ENCODE results near the gene PAPOLA.

Gene PAPOLA

DNA sequence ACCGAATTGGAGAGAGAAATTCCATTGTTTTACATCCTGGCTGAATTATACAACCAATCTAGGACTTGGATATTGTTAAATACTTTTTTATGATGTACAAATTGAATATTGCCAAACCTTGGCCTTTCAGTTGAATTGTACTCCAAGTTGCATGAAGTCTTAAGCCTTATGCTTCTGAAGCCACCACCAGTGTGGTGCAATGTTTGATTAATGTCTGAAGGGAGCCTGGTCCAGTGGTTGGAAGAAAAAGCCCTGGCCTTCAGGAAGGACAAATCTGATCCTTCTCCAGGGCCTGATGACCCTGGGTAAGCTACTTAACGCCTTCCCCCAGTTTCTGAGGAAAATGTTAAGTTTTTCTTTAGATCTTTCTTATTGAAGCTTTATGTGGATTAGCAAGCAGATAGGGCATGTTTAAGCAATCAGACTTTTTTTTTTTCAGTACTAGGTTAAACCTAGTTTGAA lies 72.0 kb downstream of the PAPOLA start:
- H3K4me2 ChIP-seq (ENCODE audit: low read depth, low read length, poor library complexity, severe bottlenecking) = no peak overlapping the region
- H3K9me2 ChIP-seq (replicated peaks; ENCODE audit: insufficient read depth, low read length) = no peaks in the 10 kb centered on the region
- no peaks in the 10 kb centered on the region for H3K9me3 ChIP-seq (ENCODE audit: insufficient read depth, low read length)
- no peak overlapping the region for H3K4me3 ChIP-seq (ENCODE audit: insufficient read depth, low read length, poor library complexity, severe bottlenecking)
- H3F3A ChIP-seq (ENCODE audit: insufficient read depth) = 0 out of 2 replicates have a peak, but pooled peaks cover 4% of the 10 kb centered on the region
- H3K27ac ChIP-seq (ENCODE audit: low read depth, low read length) = no peak overlapping the region
- H4K20me1 ChIP-seq (ENCODE audit: low read depth, low read length) = no peaks in the 10 kb centered on the region
- TF ChIP-seq, protein P1, sequence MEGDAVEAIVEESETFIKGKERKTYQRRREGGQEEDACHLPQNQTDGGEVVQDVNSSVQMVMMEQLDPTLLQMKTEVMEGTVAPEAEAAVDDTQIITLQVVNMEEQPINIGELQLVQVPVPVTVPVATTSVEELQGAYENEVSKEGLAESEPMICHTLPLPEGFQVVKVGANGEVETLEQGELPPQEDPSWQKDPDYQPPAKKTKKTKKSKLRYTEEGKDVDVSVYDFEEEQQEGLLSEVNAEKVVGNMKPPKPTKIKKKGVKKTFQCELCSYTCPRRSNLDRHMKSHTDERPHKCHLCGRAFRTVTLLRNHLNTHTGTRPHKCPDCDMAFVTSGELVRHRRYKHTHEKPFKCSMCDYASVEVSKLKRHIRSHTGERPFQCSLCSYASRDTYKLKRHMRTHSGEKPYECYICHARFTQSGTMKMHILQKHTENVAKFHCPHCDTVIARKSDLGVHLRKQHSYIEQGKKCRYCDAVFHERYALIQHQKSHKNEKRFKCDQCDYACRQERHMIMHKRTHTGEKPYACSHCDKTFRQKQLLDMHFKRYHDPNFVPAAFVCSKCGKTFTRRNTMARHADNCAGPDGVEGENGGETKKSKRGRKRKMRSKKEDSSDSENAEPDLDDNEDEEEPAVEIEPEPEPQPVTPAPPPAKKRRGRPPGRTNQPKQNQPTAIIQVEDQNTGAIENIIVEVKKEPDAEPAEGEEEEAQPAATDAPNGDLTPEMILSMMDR (IDR thresholded peaks at IDR 0.05; ENCODE audit: insufficient read depth, low read length, poor library complexity, severe bottlenecking) = no peak
- no peak for TF ChIP-seq EZH2phosphoT487 (conservative IDR thresholded peaks at IDR 0.05; ENCODE audit: low read length)
- no peaks in the 10 kb centered on the region; the same call in 1 of the 2 replicates for H3K36me3 ChIP-seq (ENCODE audit: low read length)
- H3K79me2 ChIP-seq (ENCODE audit: insufficient read depth, low read length) = no peaks in the 10 kb centered on the region
- no peaks in the 10 kb centered on the region for H3K27me3 ChIP-seq (ENCODE audit: low read length)
- no peak overlapping the region for H2AFZ ChIP-seq (ENCODE audit: low read depth, low read length, severe bottlenecking)
- no peak overlapping the region for H3K9ac ChIP-seq (ENCODE audit: low read length)

DNA sequence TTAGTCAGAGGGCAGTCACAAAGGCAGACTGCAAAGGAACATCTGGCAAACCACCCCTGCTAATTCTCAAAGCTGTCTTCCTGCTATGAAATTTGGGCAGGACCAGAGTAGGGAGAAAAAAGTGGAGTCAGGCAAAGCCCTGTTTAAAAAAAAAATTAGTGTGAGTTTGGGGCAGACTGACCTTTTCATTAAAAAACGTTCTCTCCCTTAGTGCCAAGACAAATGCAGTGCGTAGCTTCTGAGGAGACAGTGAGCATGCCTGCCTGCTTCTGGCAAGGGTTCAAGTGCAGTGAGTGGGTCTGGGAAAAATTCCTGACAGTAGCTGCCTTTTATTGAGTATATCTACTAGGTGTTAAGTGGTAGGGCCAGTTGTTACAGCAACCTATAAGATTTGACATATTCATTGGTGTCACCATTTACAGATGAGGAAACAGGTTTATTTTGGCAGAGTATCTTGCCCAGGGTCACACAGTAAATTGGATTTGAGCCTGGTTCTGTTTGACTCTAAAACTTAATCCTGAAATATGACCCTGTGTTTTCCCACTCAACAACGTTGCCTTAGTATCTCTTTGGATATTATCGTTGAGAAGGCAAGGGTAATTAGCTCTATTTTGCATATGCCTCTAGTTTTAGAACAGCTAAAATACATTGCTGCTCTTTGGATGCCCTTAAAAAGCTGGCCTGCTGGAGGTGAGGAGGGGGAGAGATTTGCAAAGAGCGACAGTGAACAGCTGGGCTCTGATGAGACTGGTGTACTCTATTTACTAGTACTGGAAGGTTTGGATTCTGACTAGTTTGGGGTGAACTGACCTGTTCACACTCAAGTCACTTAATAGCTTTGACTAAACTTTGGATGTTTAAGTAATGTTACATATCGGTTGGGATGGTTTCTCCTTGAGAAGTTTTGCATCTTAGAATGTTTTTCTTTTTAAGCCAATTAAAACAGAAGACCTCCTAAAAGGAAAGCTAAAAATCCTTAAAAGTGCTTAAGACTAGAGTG lies 72.8 kb downstream of the PAPOLA start:
- Histone ChIP-seq H3K9me3 (ENCODE audit: insufficient read depth, low read length) (no peaks in the 10 kb centered on the region), H3K9ac (ENCODE audit: low read length) (no peak overlapping the region), H3K9me2 (replicated peaks; ENCODE audit: insufficient read depth, low read length) (no peaks in the 10 kb centered on the region), H3F3A (ENCODE audit: insufficient read depth) (0 out of 2 replicates have a peak, but pooled peaks cover 4% of the 10 kb centered on the region), H3K4me2 (ENCODE audit: low read depth, low read length, poor library complexity, severe bottlenecking) (no peak overlapping the region), H3K36me3 (ENCODE audit: low read length) (no peaks in the 10 kb centered on the region), H3K27me3 (ENCODE audit: low read length) (no peaks in the 10 kb centered on the region), H3K4me3 (ENCODE audit: insufficient read depth, low read length, poor library complexity, severe bottlenecking) (no peak overlapping the region), H3K79me2 (ENCODE audit: insufficient read depth, low read length) (no peaks in the 10 kb centered on the region), H4K20me1 (ENCODE audit: low read depth, low read length) (no peaks in the 10 kb centered on the region), H2AFZ (ENCODE audit: low read depth, low read length, severe bottlenecking) (no peak overlapping the region), H3K27ac (ENCODE audit: low read depth, low read length) (no peak overlapping the region)
- no peak for TF ChIP-seq EZH2phosphoT487 (conservative IDR thresholded peaks at IDR 0.05; ENCODE audit: low read length)
- TF ChIP-seq, protein P1 (IDR thresholded peaks at IDR 0.05; ENCODE audit: insufficient read depth, low read length, poor library complexity, severe bottlenecking) = no peak

DNA sequence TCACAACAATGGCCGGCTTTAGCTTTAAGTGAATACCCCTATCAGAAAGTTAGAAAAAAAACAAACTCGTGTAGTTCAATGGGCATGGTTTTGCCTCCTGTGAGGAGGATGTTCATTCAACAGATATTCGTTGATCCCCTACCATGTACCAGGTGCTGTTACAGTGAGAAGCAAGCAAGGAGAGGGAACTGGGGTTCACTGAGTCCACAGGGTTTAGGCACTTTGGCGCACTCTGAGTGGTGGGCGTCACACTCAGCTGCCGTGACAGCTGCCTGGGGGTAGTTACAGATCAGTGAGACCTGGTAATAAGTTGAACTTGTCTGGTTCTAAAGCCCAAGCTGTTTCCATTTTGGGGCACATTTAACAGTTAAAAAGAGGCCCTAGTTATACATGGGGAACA lies 74.2 kb downstream of the PAPOLA start:
- no peak overlapping the region for H3K9ac ChIP-seq (ENCODE audit: low read length)
- no peaks in the 10 kb centered on the region for H3K27me3 ChIP-seq (ENCODE audit: low read length)
- no peaks in the 10 kb centered on the region for H3K9me2 ChIP-seq (replicated peaks; ENCODE audit: insufficient read depth, low read length)
- TF ChIP-seq EZH2phosphoT487 (conservative IDR thresholded peaks at IDR 0.05; ENCODE audit: low read length) = no peak
- TF ChIP-seq, protein P1 (IDR thresholded peaks at IDR 0.05; ENCODE audit: insufficient read depth, low read length, poor library complexity, severe bottlenecking) = no peak
- H3K4me2 ChIP-seq (ENCODE audit: low read depth, low read length, poor library complexity, severe bottlenecking) = no peak overlapping the region
- H2AFZ ChIP-seq (ENCODE audit: low read depth, low read length, severe bottlenecking) = no peak overlapping the region
- no peaks in the 10 kb centered on the region for H3K36me3 ChIP-seq (ENCODE audit: low read length)
- H3K27ac ChIP-seq (ENCODE audit: low read depth, low read length) = no peak overlapping the region
- no peaks in the 10 kb centered on the region for H3K79me2 ChIP-seq (ENCODE audit: insufficient read depth, low read length)
- H3K4me3 ChIP-seq (ENCODE audit: insufficient read depth, low read length, poor library complexity, severe bottlenecking) = no peak overlapping the region
- no peaks in the 10 kb centered on the region for H4K20me1 ChIP-seq (ENCODE audit: low read depth, low read length)
- H3K9me3 ChIP-seq (ENCODE audit: insufficient read depth, low read length) = no peaks in the 10 kb centered on the region
- 0 out of 2 replicates have a peak, but pooled peaks cover 4% of the 10 kb centered on the region for H3F3A ChIP-seq (ENCODE audit: insufficient read depth)
